NCI-H2196 treated with DMSO at 0.1 percent for 48 hours (cell line): ENCODE data around the gene BRK1.
"Not testable (repeated sequence)": the region's sequence is repeated elsewhere in the genome, so short reads cannot be mapped to it uniquely, and the experiment has no call there.

ENCODE experiments used
- DNase-seq: peaks from one replicate; lab custom pipeline; 2025; ENCODE audit not compliant: unreplicated experiment; lab: John Stamatoyannopoulos, UW

The BRK1 gene

DNA sequence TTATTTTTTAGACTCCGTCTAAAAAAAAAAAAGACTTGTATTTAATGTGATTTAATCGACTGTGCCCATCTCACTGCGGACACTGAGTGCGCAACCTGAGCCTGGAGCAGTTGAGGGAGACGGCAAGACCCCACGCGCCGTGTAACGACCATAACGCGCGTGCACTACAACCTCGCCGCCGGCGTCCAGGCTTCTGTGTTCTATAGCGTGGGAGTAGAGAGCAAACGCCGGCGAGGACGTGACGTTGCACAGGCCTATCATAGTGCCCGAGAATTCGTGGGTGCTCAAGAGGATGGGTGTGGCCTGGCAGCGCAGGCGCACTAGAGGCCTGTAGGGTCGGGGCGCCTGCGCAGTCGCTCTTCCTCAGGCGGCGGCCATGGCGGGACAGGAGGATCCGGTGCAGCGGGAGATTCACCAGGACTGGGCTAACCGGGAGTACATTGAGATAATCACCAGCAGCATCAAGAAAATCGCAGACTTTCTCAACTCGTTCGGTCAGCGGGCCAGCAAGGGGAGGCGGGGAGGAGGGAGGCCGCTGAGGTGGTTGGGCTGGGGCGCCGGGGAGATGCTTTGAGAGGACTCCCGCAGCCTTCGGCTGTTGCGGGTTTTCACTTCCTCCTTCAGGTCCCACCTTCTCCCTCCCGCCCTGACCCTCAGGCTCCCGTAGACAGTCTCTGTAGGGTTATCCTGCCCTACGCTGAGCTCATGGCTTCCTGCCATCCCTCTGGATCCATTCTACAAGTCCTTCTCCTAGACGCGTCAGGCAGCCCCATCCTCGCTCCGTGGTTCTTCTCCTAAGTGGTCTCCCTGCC, at the start of gene BRK1:
TSS of gene BRK1 (plus strand) at position 350 of the 812 bp plus-strand sequence. CDS start at position 377, 27 bp downstream.
- DNase-seq = peak; percentile 67

DNA sequence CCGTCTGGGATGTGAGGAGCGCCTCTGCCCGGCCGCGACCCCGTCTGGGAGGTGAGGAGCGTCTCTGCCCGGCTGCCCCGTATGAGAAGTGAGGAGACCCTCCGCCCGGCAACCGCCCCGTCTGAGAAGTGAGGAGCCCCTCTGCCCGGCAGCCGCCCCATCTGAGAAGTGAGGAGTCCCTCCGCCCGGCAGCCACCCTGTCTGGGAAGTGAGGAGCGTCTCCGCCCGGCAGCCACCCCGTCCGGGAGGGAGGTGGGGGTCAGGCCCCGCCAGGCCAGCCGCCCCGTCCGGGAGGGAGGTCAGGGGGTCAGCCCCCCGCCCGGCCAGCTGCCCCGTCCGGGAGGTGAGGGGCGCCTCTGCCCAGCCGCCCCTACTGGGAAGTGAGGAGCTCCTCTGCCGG, 45.4 kb upstream of the BRK1 start:
- DNase-seq = not testable (repeated sequence)

DNA sequence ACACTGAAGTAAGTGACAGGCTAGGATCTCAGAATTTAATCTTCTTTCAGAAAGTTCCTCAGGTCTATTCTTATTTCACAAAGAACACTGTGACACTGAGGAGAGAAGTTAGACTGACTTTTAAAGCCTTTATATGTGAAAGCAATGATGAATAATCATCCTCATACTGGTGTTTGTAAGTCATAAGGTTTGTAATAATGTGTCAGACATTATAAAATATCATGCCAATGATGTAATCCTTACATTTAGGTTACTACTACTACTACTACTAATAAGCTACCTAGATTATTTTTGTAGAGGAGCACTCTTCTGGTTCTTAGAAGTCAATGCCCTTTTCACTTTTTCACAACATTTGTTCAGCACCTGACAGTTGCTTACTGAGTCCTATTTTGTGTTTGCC, 40.8 kb upstream of the BRK1 start:
- no peak for DNase-seq

DNA sequence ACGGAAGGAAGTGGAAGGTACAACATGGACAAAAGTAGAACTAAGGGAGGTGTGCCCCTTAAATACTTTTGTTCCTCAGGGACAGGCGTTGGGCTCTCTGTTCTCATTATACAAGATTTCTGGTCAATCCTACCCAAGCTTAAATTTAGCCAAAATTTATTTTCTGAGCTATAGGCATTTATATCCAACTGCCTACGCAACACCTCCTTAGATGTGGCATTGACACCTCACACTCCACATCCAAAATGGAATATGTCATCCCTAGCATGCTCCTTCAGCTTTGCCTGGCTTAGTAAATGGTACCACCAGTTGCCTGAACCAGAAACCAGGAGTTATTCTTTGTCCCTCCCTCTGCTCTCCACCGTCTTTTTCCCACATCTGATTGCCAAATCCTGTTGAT, 33.6 kb upstream of the BRK1 start:
- DNase-seq = no peak

DNA sequence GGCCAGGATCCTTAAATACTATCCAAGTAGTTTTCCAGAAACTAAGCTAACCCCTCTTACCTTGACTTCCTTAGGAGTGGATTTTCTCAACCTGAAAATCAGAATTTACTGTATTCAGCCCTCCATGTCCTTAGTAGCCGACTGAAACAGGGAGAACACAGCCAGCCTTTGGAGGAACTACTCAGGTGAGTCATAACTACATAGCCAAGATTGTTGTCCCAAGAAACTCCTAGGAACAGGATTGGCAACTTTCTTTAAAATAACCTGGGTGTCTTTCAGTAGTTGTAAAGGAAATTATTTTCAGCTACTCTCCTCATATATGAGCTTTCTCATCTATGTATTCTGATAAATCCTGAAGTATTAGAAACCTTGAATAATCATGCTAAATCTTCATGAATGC, 29.7 kb upstream of the BRK1 start:
- DNase-seq = no peak

DNA sequence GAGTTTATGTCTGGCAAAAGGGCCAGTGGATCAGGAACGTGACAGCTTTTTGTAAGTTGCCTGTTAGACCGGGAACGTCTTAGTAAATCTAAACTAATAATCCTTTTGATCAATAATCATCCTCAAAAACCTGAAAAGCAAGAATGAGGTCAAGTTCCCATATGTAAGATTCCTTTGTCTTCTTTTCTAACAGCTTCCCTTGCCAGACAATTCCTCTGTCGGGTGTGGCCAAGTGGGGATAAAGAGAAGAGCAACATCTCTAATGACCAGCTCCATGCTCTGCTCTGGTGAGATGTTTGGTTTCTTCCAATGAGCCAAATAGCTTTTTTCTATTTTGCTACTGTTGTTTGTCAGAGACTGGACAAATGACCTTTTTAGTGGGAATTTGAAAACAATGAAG, 27.2 kb upstream of the BRK1 start:
- no peak for DNase-seq

DNA sequence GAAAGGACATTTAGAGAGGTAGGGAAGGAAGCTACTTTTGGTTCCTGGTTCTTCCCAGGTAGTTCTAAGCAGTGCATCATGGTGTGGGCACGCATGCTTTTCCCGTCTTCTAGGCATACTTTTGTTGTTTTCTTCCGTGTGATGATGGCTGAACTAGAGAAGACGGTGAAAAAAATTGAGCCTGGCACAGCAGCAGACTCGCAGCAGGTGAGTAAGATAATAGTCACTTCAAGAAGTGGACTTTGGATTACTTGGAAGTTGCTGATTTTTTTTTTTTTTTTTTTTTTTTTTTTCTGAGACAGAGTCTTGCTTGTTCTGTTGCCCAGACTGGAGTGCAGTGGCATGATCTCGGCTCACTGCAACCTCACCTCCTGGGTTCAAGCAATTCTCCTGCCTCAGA, 25.3 kb upstream of the BRK1 start:
- DNase-seq = no peak

DNA sequence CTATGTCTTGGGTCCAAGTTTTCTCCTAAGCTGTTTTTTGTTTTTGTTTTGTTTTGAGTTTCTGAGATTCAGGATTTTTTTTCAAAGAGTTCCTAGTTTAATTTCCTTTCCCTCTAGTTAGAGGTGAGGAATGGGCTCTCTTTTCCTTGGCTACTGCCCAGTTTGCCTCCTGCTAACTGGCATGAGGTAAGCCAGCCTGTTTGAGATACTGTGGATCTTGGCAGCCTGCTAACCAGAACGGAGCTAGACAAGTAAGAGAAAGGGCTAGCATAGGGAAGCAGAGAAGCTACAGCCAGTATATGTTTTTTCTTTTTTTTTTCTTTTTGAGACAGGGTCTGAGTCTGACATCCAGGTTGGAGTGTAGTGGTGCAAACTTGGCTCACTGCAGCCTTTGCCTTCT, 24.7 kb upstream of the BRK1 start:
- DNase-seq = not testable (repeated sequence)

DNA sequence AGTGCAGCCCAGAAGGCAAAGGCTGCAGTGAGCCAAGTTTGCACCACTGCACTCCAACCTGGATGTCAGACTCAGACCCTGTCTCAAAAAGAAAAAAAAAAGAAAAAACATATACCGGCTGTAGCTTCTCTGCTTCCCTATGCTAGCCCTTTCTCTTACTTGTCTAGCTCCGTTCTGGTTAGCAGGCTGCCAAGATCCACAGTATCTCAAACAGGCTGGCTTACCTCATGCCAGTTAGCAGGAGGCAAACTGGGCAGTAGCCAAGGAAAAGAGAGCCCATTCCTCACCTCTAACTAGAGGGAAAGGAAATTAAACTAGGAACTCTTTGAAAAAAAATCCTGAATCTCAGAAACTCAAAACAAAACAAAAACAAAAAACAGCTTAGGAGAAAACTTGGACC, 24.1 kb upstream of the BRK1 start:
- not testable (repeated sequence) for DNase-seq

DNA sequence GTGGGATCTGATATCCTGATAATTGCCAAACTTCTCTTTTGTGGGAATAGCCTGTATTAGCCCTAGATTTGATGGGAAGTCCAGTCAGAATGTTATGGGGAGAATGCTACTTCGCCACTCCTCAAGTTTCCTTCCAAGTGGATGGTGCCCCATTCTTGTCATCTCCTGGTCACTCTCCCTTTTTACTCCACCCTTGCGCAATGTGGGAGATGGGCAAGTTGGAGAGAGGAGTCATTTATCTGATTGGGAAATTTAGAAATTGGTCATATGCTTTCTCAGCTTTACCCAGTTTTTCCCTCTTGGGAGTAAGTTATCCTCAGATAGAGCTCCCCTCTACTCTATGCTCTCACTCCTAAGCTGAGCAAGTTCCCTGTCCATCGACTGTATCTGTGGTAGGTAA, 21.8 kb upstream of the BRK1 start:
- no peak for DNase-seq

DNA sequence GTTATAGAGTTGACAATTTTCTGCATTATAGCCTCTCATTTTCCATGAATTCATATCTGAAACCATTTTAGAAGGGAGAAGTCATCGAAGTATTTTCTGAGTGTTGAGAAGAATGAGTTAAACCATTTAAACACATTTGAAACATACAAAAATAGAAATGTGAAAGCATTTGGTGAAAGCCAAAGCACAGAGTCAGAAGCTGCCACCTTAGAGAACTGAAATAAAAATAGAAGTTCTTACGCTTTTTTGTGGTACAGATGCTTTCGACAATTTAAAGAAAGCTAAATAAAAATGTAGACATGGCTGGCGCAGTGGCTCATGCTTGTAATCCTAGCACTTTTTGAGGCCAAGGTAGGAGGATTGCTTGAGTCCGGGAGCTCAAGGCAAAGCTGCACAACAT, 16.4 kb upstream of the BRK1 start:
- DNase-seq = no peak

DNA sequence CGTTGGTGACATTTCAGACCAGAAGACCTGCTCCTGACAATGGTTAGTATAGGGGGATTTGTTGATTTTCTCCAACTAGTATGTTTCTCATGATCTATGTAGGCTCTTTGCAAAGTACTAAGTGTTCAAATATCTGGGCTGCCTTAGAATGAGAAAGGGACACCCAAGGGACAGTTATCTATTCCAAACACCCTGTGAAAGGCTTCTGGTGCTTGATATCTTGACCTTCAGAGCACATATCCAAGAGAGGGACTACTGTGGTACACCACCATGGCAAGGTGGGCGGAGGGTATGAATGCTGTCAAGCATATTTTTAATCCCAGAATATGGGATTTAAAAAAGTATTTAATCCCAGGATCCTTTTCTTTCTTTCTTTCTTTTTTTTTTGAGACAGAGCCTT, 8.6 kb upstream of the BRK1 start:
- no peak for DNase-seq

DNA sequence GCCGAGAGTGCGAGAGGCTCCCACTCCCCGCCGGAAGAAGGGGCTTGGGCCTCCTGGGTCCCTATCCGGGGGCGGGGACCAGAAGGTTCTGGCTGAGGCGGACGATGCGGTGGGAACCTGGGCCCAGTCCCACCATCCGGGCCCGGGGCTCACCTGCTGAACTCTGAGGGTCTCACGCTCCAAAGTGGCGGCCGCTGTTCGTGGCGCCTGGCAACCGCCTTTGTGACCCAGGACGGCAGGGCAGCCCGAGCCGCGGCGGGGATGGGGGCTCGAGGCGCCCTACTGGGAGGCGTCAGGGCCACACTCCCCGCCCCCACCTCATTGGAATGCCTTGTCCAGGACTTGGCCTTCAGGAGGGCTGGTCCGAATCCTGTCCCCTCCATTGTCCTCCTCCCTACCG, 7.4 kb upstream of the BRK1 start, which contains the start of gene FANCD2OS:
TSS of gene FANCD2OS (minus strand) at position 165 of the 400 bp plus-strand sequence. CDS start 3,481 bp downstream, outside the sequence.
- DNase-seq = no peak

DNA sequence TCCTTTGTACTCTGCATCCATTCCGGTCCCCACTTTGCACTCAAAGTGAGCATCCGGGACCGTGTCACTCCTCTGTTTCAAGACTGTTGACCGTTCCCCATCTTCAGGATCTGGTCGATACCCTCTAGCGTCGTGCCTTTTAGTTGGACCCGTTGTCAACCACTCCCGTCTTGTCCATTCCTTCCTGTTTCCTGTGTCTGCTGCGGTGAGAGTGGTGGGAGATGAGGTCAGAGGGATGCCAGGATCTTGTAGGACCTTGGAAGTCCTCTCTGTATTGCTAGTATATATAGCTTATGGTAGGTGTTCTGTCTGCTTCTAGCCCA, 624 bp downstream of the BRK1 start:
- DNase-seq = no peak

DNA sequence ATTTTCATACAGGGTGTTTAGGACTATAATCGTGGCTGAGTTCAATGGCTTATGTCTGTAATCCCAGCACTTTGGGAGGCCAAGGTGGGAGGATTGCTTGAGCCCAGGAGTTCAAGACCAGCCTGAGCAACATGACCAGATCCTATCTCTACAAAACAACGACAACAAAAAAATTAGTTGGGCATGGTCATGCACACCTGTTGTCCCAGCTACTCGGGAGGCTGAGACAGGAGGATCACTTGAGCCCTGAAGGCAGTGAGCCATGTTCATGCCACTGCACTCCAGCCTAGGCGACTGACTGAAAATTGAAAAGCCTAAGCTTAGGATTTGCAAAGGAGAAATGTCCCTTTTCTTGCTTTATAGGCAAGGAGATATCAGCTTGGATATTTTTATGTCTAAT, 1.5 kb downstream of the BRK1 start:
- no peak for DNase-seq

DNA sequence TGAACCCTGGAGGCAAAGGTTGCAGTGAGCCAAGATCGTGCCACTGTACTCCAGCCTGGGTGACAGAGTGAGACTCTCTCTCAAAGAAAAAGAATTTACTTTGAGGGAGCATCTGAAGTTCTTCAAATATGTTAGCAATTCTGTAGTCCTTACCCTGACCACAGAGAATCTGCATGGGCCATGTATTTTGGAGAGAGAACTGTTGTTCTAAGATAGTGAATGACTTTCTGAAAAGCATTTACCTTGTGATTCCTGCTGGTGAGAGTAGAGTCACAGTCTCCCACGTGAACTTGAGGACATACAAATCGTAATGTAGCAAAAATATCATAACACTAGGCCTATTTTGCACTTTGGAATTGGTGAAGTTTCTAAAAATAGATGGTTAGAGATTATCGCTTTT, 3.9 kb downstream of the BRK1 start:
- no peak for DNase-seq

DNA sequence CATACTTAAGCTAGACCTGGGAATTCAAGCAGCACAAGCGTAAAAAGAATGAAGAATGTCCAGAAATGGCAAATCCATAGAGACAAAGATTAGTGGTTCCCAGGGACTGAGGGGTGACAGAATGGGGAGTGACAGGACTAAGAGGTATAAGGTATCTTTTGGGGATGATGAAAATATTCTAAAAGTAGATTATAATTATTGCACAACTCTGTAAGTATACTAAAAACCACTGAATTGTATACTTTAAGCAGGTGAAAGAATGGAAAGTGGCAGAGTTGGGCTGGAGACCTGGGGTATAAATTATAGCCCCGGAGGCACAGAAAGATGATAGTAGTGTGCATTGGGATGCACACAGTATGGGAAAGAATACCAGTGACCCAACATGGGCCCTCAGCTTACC, 5.6 kb downstream of the BRK1 start:
- no peak for DNase-seq

DNA sequence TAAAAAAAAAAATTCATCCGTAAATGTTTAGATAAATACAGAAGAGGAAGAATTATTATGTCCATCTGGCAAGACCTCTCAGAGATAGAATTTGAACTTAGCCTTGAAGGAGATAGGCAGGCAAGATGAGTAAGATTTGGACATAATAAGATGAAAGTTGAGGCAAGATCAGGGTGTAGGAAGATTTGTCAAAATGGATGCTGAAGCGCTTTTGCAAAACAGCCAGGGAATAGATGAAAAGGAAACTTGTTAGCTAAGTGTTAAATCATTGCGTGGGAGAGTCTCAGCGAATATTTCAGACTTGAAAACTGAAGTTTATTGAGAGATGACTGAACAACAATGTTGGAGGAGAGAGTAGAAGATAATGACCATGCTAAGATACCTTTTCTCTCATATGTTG, 7.2 kb downstream of the BRK1 start:
- no peak for DNase-seq

DNA sequence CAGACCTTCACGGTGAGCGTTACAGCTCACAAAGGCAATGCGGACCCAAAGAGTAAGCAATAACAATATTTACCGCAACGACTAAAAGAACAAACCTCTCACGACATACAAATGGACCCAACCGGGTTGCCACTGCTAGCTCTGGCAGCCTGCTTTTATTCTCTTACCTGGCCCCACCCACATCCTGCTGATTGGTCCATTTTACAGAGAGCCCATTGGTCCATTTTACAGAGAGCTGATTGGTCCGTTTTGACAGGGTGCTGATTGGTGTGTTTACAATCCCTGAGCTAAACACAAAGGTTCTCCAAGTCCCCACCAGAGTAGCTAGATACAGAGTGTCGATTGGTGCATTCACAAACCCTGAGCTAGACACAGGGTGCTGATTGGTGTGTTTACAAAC, 20.4 kb downstream of the BRK1 start:
- DNase-seq = not testable (repeated sequence)

DNA sequence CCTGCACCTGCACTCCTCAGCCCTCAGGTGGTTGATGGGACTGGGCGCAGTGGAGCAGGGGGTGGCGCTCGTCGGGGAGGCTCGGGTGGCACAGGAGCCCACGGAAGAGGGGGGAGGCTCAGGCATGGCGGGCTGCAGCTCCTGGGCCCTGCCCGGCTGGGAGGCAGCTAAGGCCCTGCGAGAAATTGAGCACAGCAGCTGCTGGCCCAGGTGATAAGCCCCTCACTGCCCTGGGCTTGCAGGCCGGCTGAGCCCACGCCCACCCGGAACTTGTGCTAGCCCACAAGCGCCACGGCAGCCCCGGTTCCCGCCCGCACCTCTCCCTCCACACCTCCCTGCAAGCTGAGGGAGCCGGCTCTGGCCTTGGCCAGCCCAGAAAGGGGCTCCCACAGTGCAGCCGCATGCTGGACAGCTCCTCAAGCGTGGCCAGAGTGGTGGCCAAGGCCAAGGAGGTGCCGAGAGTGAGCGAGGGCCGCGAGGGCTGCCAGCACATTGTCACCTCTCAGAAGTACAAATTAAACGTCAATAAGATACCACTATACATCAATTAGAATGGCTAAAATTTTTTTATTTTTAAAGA, 21.0 kb downstream of the BRK1 start:
- DNase-seq = no peak

DNA sequence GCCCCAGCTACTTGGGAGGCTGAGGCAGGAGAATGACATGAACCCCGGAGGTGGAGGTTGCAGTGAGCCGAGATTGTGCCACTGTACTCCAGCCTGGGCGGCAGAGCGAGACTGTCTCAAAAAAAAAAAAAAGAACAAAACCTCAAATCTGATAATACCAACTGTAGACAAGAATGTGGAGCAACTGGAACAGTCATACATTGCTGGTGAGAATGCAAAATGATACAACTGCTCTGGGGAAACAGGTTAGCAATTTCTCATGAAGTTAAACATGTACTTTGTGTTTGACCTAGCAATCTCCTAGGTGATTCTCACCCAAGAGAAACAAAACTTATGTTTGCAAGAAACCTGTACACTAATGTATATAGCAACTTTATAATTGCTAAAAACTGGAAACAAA, 21.7 kb downstream of the BRK1 start:
- DNase-seq = no peak

DNA sequence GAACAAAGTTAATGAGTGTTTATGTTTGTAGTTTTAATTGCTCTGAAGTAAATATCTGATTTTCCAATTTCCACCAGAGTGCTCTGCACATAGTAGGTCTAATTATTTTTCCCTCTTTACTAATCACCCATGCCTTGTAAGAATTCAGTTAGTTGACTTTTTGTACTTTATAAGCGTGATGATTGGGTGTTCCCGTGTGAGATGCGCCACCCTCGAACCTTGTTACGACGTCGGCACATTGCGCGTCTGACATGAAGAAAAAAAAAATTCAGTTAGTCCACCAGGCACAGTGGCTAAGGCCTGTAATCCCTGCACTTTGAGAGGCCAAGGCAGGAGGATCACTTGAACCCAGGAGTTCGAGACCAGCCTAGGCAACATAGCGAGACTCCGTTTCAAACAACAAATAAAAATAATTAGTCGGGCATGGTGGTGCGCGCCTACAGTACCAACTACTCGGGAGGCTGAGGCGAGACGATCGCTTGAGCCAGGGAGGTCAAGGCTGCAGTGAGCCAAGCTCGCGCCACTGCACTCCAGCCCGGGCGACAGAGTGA, 25.6 kb downstream of the BRK1 start:
- DNase-seq = no peak
